OCI-LY7 (cell line): ENCODE results near the gene MFAP3L. TPM values are rescaled to one million over a fixed set of nuclear protein-coding genes. Genes with fewer than 3 reads are reported as not detected.

Source experiments
- BruUV-seq: library from RNA; stranded (reverse); fragments of 400-500 nt; replicated peaks from 2 replicates; lab custom pipeline; 2021; lab: Mats Ljungman, UMichigan
- CTCF ChIA-PET: fragments of 300-600 bp; sonication (Branson Sonifier 250); formaldehyde crosslinking; loops from one replicate; lab custom pipeline; 2022; ENCODE audit warnings: antibody characterized with exemption; ENCODE audit not compliant: unreplicated experiment; lab: Charles Lee
- POLR2A ChIA-PET: fragments of 300-600 bp; sonication (Branson Sonifier 250); formaldehyde crosslinking; loops from one replicate; lab custom pipeline; 2022; ENCODE audit warnings: antibody characterized with exemption; lab: Charles Lee
- DNase-seq: peaks from one replicate; pipeline ENCODE4 v3.0.0-alpha.2; 2015; ENCODE audit warnings: low spot score
- H2AFZ ChIP-seq: fragments of 200-600 bp; sonication (generic), shearing (Covaris generic); 2 replicates; pipeline ENCODE4 v1.6.1; 2014; ENCODE audit warnings: mild to moderate bottlenecking, antibody characterized with exemption, low read length, moderate library complexity
- H3K27ac ChIP-seq: fragments of 200-600 bp; sonication (generic); 2 replicates; pipeline ENCODE4 v1.5.1; 2014; ENCODE audit warnings: mixed run types, low read depth, mild to moderate bottlenecking, moderate library complexity, low read length, inconsistent platforms; ENCODE audit not compliant: poor library complexity, severe bottlenecking
- H3K36me3 ChIP-seq: fragments of 200-600 bp; sonication (generic); 2 replicates; pipeline ENCODE4 v1.6.1; 2014; ENCODE audit warnings: mild to moderate bottlenecking, antibody characterized with exemption, low read length, moderate library complexity, mixed read lengths; ENCODE audit not compliant: insufficient read depth
- H3K4me1 ChIP-seq: fragments of 200-600 bp; sonication (generic); 2 replicates; pipeline ENCODE4 v1.5.1; 2014; ENCODE audit warnings: mild to moderate bottlenecking, low read length; ENCODE audit not compliant: insufficient read depth, poor library complexity, severe bottlenecking
- H3K4me2 ChIP-seq: fragments of 200-600 bp; sonication (generic); 2 replicates; pipeline ENCODE4 v1.6.1; 2014; ENCODE audit warnings: mild to moderate bottlenecking, low read length
- H3K4me3 ChIP-seq: fragments of 200-600 bp; sonication (generic); 2 replicates; pipeline ENCODE4 v1.5.1; 2014; ENCODE audit warnings: mild to moderate bottlenecking, low read depth, low read length; ENCODE audit not compliant: poor library complexity, severe bottlenecking
- H3K79me2 ChIP-seq: fragments of 200-600 bp; sonication (generic); 2 replicates; pipeline ENCODE4 v1.6.1; 2016; ENCODE audit warnings: low read depth, mild to moderate bottlenecking, low read length, moderate library complexity, mixed read lengths; ENCODE audit not compliant: insufficient read depth
- H3K9me2 ChIP-seq: fragments of 200-600 bp; sonication (generic); 2 replicates; pipeline ENCODE4 v1.6.1; 2016; ENCODE audit warnings: mild to moderate bottlenecking, low read length, mixed read lengths; ENCODE audit not compliant: insufficient read depth
- H3K9me3 ChIP-seq: fragments of 200-600 bp; sonication (generic); 2 replicates; pipeline ENCODE4 v1.6.1; 2014; ENCODE audit warnings: mild to moderate bottlenecking, mixed run types, low read length, mixed read lengths
- H4K20me1 ChIP-seq: fragments of 200-600 bp; sonication (generic); 2 replicates; pipeline ENCODE4 v1.6.1; 2014; ENCODE audit warnings: mild to moderate bottlenecking, antibody characterized with exemption, low read length, moderate library complexity, mixed read lengths; ENCODE audit not compliant: insufficient read depth
- CTCF ChIP-seq: fragments of 200-600 bp; sonication (generic); conservative IDR thresholded peaks from 2 replicates; pipeline ENCODE4 v1.5.1; 2014; ENCODE audit warnings: mild to moderate bottlenecking, antibody characterized with exemption, low read length, moderate library complexity, mixed read lengths
- EZH2phosphoT487 ChIP-seq: fragments of 200-600 bp; sonication (generic); IDR thresholded peaks from 2 replicates; pipeline ENCODE4 v1.6.1; 2018; ENCODE audit warnings: low read depth, borderline replicate concordance, mild to moderate bottlenecking, mixed run types, antibody characterized with exemption, low read length, moderate library complexity, mixed read lengths
- intact Hi-C: fragments of 100-400 bp; cut with micrococcal nuclease; formaldehyde crosslinking; loops from one replicate; pipeline ENCODE4 v1.10.0; 2022; ENCODE audit not compliant: unreplicated experiment
- total RNA-seq, 2 experiments: library from RNA; depleted of rRNA in 1 of 2; stranded (reverse); fragments of >200 nt in 1 of 2; shearing (Covaris generic) in 1 of 2; gene quantifications; 2 replicates each; pipeline ENCODE4 v1.2.3, GENCODE V29; 2014 to 2022

Gene MFAP3L
- total RNA-seq, 2 experiments from 2014 or later, result not detected

DNA sequence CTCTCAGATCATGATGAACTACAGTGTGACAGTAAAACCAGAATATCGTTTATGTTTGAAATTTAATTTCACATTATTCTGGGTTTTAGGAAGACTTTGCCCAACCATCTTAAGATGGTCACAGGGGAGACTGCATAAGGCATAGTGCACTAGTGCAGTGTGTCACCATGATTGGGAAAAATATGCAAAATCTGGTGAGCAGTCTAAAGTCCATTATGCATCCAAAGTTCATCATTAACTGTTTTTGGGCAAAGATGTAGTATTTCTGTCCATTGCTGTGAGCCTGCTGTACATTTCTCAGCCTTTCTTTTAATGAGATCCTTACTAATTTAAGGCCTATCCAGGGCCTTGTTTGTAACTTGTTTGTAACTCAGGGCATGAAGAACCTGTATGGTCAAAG is 11.3 kb upstream of the MFAP3L start:
- H3K9me3 ChIP-seq, result no peaks in the 10 kb centered on the region
- ChIA-PET POLR2A (no interaction called here), CTCF (no interaction called here)
- no peaks in the 10 kb centered on the region for H3K79me2 ChIP-seq
- intact Hi-C loops, result no loop called here
- H3K27ac ChIP-seq, result no peak overlapping the region
- H3K4me1 ChIP-seq, result no peaks in the 10 kb centered on the region
- DNase-seq, result no peak
- no peaks in the 10 kb centered on the region for H4K20me1 ChIP-seq
- H2AFZ ChIP-seq, result no peak overlapping the region
- H3K9me2 ChIP-seq, result no peaks in the 10 kb centered on the region
- no peak for TF ChIP-seq EZH2phosphoT487
- TF ChIP-seq CTCF, result no peak
- H3K4me2 ChIP-seq, result no peak overlapping the region
- no peak overlapping the region for H3K4me3 ChIP-seq
- no peaks in the 10 kb centered on the region for H3K36me3 ChIP-seq
- BruUV-seq, result no TSS peak

DNA sequence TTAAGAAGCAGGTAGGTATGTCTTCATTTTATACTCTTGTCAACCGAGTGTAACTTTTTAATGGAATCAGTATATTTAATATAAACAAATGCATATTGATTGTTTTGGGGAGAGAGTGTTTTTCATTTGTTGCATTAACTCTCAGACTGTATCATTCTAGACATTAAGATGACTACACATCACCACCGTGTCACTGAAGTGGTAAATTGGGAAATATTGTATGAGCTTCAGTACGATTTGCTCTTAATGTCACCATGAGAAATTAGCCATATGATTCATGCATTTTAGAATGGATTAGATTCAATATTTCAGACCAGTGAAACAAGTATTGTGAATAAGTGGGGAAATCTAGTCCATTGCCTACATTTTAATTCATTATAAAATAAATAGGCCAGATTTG is 9.7 kb upstream of the MFAP3L start:
- DNase-seq, result no peak
- Histone ChIP-seq H2AFZ (no peak overlapping the region), H3K4me2 (no peak overlapping the region), H3K27ac (no peak overlapping the region), H3K4me1 (no peaks in the 10 kb centered on the region), H3K36me3 (no peaks in the 10 kb centered on the region), H4K20me1 (no peaks in the 10 kb centered on the region), H3K4me3 (no peak overlapping the region), H3K79me2 (no peaks in the 10 kb centered on the region), H3K9me3 (no peaks in the 10 kb centered on the region), H3K9me2 (no peaks in the 10 kb centered on the region)
- CTCF ChIA-PET, result no interaction called here
- POLR2A ChIA-PET, result no interaction called here
- BruUV-seq, result no TSS peak
- TF ChIP-seq CTCF (no peak), EZH2phosphoT487 (no peak)
- intact Hi-C loops, result no loop called here

DNA sequence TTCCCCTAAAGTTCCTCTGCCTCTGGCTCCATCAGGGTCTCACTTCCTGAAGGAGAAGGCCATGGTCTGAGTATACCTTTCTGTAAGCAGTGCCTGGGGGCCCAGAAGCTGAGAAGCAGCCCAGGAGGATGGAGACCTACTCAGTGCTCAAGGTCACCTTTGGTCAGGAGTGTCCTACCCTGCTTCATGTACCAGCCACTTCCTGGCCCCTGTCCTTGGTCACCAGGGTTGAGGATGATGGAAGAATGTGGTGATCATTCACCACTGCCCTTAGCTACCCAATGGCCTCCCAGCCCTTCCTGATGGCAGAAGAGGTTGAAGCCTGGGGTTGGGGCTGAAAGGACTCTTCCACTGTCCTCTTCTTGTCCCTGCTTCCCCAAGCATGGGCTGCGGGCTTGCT is 9.0 kb upstream of the MFAP3L start:
- H2AFZ ChIP-seq, result no peak overlapping the region
- ChIA-PET POLR2A (no interaction called here), CTCF (no interaction called here)
- intact Hi-C loops, result no loop called here
- H3K36me3 ChIP-seq, result no peaks in the 10 kb centered on the region
- TF ChIP-seq EZH2phosphoT487, result no peak
- no peak for TF ChIP-seq CTCF
- H3K79me2 ChIP-seq, result no peaks in the 10 kb centered on the region
- no peak overlapping the region for H3K27ac ChIP-seq
- H3K4me2 ChIP-seq, result no peak overlapping the region
- H3K4me1 ChIP-seq, result no peaks in the 10 kb centered on the region
- no peak for DNase-seq
- H3K9me3 ChIP-seq, result no peaks in the 10 kb centered on the region
- BruUV-seq, result no TSS peak
- H4K20me1 ChIP-seq, result no peaks in the 10 kb centered on the region
- H3K4me3 ChIP-seq, result no peak overlapping the region
- H3K9me2 ChIP-seq, result no peaks in the 10 kb centered on the region
